HPDE6-E6E7 (cell line): Measurements from ENCODE around the gene PIP4K2B.
"Not testable (repeated sequence)": the region's sequence is repeated elsewhere in the genome, so short reads cannot be mapped to it uniquely, and the experiment has no call there.

ENCODE experiments used
- DNase-seq: peaks from one replicate; pipeline ENCODE4 v3.0.0; 2011; ENCODE audit warnings: missing footprints; ENCODE audit errors: extremely low spot score

Gene PIP4K2B

DNA sequence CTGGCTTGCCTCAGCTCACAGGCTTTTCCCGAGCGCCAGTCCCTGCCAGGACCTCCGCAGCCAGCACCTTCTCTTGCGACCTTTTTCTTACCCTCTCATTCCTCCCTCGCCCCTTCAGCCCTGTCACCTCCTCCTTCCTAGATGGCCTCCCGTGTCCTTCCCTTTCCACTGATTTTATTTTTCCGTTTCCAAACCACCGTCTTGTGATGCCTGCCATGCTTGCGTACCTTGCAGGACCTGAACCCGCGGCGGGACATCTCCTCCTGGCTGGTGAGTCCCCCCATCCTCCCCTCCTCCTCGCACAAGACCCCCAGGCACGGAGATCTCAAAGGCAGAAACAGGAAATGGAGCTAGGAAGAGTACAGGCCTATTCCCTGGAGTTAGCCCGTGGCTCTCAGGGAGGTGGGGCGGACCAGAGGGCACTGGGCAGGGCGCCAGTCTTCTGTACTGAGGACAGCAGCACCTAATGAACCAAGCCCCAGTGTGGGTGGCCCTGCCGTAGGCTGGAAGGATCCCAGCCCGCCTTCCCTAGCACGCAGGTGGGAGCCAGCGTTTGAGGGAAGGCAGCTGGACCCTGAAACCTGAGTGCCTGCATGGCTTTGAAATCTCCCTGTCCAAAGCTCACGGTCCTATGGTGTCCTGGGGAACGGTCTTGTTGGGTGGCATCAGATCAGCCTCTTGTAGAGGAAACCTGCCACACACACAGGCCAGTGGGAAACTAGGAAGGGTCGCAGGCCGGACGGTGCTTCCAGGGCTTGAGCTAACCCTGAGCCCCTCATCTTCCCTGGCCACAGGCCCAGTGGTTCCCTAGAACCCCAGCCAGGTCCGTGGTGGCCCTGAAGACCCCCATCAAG lies 68.6 kb downstream of the PIP4K2B start:
- no peak for DNase-seq

DNA sequence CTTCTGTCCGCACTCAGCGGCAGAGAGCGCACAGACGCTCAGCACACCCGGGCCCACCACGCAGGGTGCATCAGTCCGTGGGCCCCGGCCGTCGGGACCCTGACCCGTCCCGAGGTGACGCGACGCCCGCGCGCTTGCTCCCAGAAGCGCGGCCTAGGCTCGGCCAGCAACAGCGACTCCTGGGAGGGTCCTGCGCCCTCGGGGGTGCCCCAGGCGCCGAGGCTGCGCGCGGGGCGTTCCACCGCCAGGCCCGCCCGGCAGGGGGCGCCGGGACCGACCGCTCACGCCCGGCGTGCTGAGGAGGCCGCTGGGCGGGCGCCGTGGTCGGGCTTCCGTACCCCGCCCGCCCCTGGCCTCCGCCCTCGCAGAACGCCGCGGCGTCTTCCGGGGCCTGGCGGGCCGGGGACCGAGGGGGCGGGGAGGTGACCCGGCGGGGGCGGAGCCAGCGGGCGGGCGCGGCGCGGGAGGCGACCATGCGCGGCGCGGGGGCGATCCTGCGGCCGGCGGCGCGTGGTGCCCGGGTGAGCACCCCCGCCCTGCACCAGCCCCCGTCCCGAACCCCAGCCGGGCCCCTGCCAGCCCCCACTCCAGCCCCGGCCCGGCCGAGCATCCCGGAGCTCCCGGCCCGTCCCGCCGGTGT lies 69.3 kb downstream of the PIP4K2B start, which contains the start of gene CISD3:
CISD3 (plus strand) TSS at position 456 of the 640 bp plus-strand sequence; CDS start at position 474, 18 bp downstream.
- DNase-seq: peak; percentile 86

GRCh38 chr17:38729368-38729885 lies 69.9 kb downstream of the PIP4K2B start:
- DNase-seq: no peak

DNA sequence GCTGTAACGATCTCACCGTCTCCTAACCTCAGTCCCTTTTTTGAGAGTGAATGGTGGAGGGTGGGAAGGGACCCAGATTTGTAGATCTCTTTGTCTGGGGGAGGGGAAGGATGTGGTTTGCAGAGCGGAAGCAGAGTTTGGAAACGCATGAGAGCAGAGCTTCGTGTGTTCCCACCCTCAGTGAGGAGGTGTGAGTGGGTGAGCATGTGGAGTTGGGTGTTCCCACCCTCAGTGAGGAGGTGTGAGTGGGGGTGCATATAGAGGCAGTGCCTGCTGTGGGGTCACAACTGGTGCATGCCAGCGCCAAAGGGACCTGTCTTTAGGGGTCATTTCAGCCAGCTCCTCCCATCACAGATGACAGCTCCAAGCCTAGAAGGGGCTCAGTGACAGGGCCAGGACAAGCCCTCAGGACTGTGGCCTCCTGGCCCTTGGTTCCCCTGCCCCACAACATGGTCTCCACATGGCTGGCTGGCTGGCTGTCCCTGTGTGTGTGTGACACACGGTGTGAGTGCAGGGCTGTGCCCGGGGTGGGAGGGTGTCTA lies 71.0 kb downstream of the PIP4K2B start:
- DNase-seq: no peak

- no peak for DNase-seq
These were observed 71.6 kb downstream of the PIP4K2B start for GRCh38 chr17:38727736-38728135.

DNA sequence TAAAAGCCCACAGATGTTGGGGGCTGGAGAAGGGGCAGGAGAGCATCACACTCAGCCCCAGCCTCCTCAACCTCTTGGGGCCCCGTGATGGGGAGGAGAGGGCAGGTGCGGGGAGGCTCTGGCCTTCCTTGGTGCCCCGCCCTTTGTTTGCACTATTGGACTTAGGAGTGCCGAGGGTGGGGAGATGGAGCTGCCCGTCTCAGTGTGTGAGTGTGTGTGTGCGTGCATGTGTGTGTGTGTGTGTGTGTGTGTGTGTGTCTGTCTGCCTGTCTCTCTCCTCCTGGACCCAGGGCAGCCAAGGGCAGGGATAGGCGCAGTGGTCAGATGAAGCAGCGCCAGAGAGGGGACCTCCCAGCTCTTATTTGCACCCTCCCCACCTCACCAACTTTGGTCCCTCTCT lies 73.2 kb downstream of the PIP4K2B start:
- DNase-seq: not testable (repeated sequence)

DNA sequence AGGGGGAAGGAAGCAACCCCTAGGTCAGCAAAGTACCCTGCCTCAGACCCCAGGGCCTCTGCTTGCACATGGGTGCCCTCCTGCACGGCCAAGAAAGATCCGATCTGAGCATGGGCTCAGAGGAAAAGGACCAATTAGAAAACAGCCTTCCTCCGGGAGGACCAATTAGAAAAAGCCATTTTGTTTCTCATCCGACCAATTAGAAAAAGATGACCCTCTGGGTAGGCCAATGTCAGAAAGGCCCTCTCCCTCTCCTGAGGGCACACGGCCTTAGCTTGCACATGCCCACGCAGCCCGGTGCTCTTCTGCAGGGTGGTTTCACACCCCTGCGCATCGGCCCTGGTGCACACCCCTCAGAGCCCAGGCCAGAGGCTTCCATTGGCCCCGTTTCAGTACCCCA lies 74.3 kb downstream of the PIP4K2B start:
- no peak for DNase-seq

- DNase-seq: no peak
These were observed 74.9 kb downstream of the PIP4K2B start for GRCh38 chr17:38724337-38724988.

DNA sequence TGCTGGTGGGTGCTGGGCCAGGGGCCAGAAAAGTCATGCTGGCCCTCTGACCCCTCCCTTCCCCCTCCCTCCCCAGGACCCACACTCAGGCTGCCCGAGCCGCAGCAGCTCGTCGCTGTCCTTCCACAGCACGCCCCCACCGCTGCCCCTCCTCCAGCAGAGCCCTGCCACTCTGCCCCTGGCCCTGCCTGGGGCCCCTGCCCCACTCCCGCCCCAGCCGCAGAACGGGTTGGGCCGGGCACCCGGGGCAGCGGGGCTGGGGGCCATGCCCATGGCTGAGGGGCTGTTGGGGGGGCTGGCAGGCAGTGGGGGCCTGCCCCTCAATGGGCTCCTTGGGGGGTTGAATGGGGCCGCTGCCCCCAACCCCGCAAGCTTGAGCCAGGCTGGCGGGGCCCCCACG lies 77.6 kb downstream of the PIP4K2B start:
- DNase-seq: no peak

GRCh38 chr17:38720941-38721340 lies 78.4 kb downstream of the PIP4K2B start:
- DNase-seq: no peak

- no peak for DNase-seq
These were observed 79.3 kb downstream of the PIP4K2B start for GRCh38 chr17:38719943-38720641.

- no peak for DNase-seq
These were observed 79.9 kb downstream of the PIP4K2B start for GRCh38 chr17:38719289-38719942.

- DNase-seq: no peak
These were observed 82.1 kb downstream of the PIP4K2B start for GRCh38 chr17:38717139-38717745.

DNA sequence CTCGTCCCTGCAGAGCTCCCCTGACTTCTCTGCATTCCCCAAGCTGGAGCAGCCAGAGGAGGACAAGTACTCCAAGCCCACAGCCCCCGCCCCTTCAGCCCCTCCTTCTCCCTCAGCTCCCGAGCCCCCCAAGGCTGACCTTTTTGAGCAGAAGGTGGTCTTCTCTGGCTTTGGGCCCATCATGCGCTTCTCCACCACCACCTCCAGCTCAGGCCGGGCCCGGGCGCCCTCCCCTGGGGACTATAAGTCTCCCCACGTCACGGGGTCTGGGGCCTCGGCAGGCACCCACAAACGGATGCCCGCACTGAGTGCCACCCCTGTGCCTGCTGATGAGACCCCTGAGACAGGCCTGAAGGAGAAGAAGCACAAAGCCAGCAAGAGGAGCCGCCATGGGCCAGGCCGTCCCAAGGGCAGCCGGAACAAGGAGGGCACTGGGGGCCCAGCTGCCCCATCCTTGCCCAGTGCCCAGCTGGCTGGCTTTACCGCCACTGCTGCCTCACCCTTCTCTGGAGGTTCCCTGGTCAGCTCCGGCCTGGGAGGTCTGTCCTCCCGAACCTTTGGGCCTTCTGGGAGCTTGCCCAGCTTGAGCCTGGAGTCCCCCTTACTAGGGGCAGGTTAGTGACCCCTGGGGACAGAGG lies 82.9 kb downstream of the PIP4K2B start:
- no peak for DNase-seq
